GM23248 (cell line): ENCODE results near the gene ADAMTS17. TPM values are rescaled to one million over a fixed set of nuclear protein-coding genes. Genes with fewer than 3 reads are reported as not detected.

ENCODE experiments used
- DNase-seq: peaks from one replicate; pipeline ENCODE4 v3.0.0-alpha.2; 2015
- H2AFZ ChIP-seq: fragments of 200-600 bp; sonication (generic); 2 replicates; pipeline ENCODE4 v1.6.1; 2016; ENCODE audit warnings: antibody characterized with exemption
- H3F3A ChIP-seq: fragments of 200-600 bp; sonication (generic); 2 replicates; pipeline ENCODE4 v1.6.1; 2016; ENCODE audit warnings: mild to moderate bottlenecking, antibody characterized with exemption, mixed run types; ENCODE audit not compliant: insufficient read depth
- H3K27ac ChIP-seq: fragments of 200-600 bp; sonication (generic); 2 replicates; pipeline ENCODE4 v1.5.1; 2016; ENCODE audit warnings: mild to moderate bottlenecking
- H3K27me3 ChIP-seq: fragments of 200-600 bp; sonication (generic); replicated peaks from 2 replicates; pipeline ENCODE4 v1.6.1; 2016; ENCODE audit warnings: mild to moderate bottlenecking; ENCODE audit not compliant: insufficient read depth
- H3K36me3 ChIP-seq: fragments of 200-600 bp; sonication (generic); 2 replicates; pipeline ENCODE4 v1.6.1; 2016; ENCODE audit warnings: low read depth, mild to moderate bottlenecking
- H3K4me1 ChIP-seq: fragments of 200-600 bp; sonication (generic); 2 replicates; pipeline ENCODE4 v1.6.1; 2016; ENCODE audit warnings: mild to moderate bottlenecking; ENCODE audit not compliant: insufficient read depth
- H3K4me2 ChIP-seq: fragments of 200-600 bp; sonication (generic); one replicate; pipeline ENCODE4 v1.6.1; 2016; ENCODE audit warnings: mild to moderate bottlenecking; ENCODE audit not compliant: unreplicated experiment
- H3K4me3 ChIP-seq: fragments of 200-600 bp; sonication (generic); 2 replicates; pipeline ENCODE4 v1.5.1; 2016; ENCODE audit warnings: mild to moderate bottlenecking
- H3K79me2 ChIP-seq: fragments of 200-600 bp; sonication (generic); 2 replicates; pipeline ENCODE4 v1.6.1; 2016; ENCODE audit warnings: mild to moderate bottlenecking; ENCODE audit not compliant: insufficient read depth
- H3K9ac ChIP-seq: fragments of 200-600 bp; sonication (generic); 2 replicates; pipeline ENCODE4 v1.6.1; 2016; ENCODE audit warnings: mild to moderate bottlenecking
- H3K9me2 ChIP-seq: fragments of 200-600 bp; sonication (generic); 2 replicates; pipeline ENCODE4 v1.6.1; 2016; ENCODE audit warnings: mixed run types, mild to moderate bottlenecking, moderate library complexity; ENCODE audit not compliant: insufficient read depth
- H3K9me3 ChIP-seq: fragments of 200-600 bp; sonication (generic); one replicate; pipeline ENCODE4 v1.6.1; 2017; ENCODE audit warnings: low read depth
- H4K20me1 ChIP-seq: fragments of 200-600 bp; sonication (generic); 2 replicates; pipeline ENCODE4 v1.6.0; 2016; ENCODE audit not compliant: insufficient read depth
- EZH2 ChIP-seq: fragments of 200-600 bp; sonication (generic); IDR thresholded peaks from 2 replicates; pipeline ENCODE4 v1.6.1; 2018; ENCODE audit warnings: antibody characterized with exemption, mild to moderate bottlenecking; ENCODE audit not compliant: insufficient read depth, poor library complexity, severe bottlenecking
- EZH2phosphoT487 ChIP-seq: fragments of 200-600 bp; sonication (generic); IDR thresholded peaks from 2 replicates; pipeline ENCODE4 v1.6.1; 2018; ENCODE audit warnings: antibody characterized with exemption, moderate library complexity, mild to moderate bottlenecking, low read depth; ENCODE audit not compliant: insufficient read depth
- WGBS, 2 experiments: methylation state at CpG; one replicate each; pipeline ENCODE4 v1.1.6; 2015 to 2017; ENCODE audit warnings: low lambda C conversion rate in 2 of 2, low coverage in 1 of 2; ENCODE audit errors: missing lambda C conversion rate in 2 of 2; 5-methylcytosine and 5-hydroxymethylcytosine counted together
- in situ Hi-C: fragments of 300-500 bp; cut with MboI; formaldehyde crosslinking; loops from 2 replicates; pipeline ENCODE4 v1.15.0; 2020
- polyA plus RNA-seq: library from polyadenylated mRNA; unstranded; fragments of >200 nt; fragmentation: Nextera tagmentation; extraction: Ambion mirVana; gene quantifications from 2 replicates; pipeline ENCODE4 v1.2.1, GENCODE V29; 2016
- total RNA-seq: library from RNA; depleted of rRNA; stranded (reverse); fragments of >200 nt; shearing (Covaris generic); gene quantifications from 2 replicates; pipeline ENCODE4 v1.2.3, GENCODE V29; 2014

The ADAMTS17 gene
- total and polyA plus RNA-seq, 2 experiments from 2014 or later: not detected

- Histone ChIP-seq H3K27ac (no peak overlapping the region), H3K4me1 (no peaks in the 10 kb centered on the region)
Observed at GRCh38 chr15:100281096-100281917, 60.5 kb downstream of the ADAMTS17 start.

DNA sequence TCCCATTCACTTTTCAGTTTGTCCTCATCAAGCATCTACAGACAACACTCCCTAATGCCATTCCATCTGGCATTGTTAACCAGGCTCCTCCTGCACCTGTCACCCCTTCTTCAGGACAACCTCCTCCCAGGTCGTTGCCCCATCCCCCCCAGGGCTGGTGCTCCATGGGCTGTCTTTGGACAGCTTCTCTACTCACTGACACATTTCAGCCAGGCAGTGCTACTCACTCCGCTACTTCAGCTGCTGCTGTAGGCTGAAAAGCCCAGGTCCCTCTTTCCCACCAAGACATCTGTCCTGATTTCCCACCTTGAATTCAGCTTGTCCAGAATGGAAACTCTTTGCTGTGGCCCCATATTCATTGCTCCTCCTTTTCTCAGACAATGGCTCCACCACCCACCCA is 61.9 kb downstream of the ADAMTS17 start:
- H3K9ac ChIP-seq: no peak overlapping the region
- no peak overlapping the region for H2AFZ ChIP-seq
- H3K9me2 ChIP-seq: no peaks in the 10 kb centered on the region
- H3F3A ChIP-seq: no peaks in the 10 kb centered on the region
- no peak overlapping the region for H3K4me3 ChIP-seq
- H3K36me3 ChIP-seq: no peaks in the 10 kb centered on the region
- H3K4me2 ChIP-seq: no peak overlapping the region
- no peak for TF ChIP-seq EZH2
- no peak for TF ChIP-seq EZH2phosphoT487
- 32 to 38% methylated on average over 2 of the region's 2 CpGs for WGBS, 2 experiments
- H3K4me1 ChIP-seq: no peaks in the 10 kb centered on the region
- no peaks in the 10 kb centered on the region for H3K9me3 ChIP-seq
- no peaks in the 10 kb centered on the region for H3K27me3 ChIP-seq
- H4K20me1 ChIP-seq: no peaks in the 10 kb centered on the region
- in situ Hi-C loops: no loop called here
- no peak overlapping the region for H3K27ac ChIP-seq
- H3K79me2 ChIP-seq: no peaks in the 10 kb centered on the region
- DNase-seq: no peak

More at GRCh38 chr15:100281096-100281917, 60.5 kb downstream of the ADAMTS17 start:
- Histone ChIP-seq H3K4me2 (no peak overlapping the region), H3F3A (no peaks in the 10 kb centered on the region), H3K79me2 (no peaks in the 10 kb centered on the region), H3K9ac (no peak overlapping the region), H3K9me3 (no peaks in the 10 kb centered on the region), H3K4me3 (no peak overlapping the region), H3K36me3 (no peaks in the 10 kb centered on the region), H3K9me2 (no peaks in the 10 kb centered on the region), H4K20me1 (no peaks in the 10 kb centered on the region), H3K27me3 (no peaks in the 10 kb centered on the region), H2AFZ (no peak overlapping the region)
- no peak for DNase-seq
- TF ChIP-seq EZH2phosphoT487 (no peak), EZH2 (no peak)
- 67 to 69% methylated on average over 30 of the region's 30 CpGs for WGBS, 2 experiments
- in situ Hi-C loops: no loop called here

DNA sequence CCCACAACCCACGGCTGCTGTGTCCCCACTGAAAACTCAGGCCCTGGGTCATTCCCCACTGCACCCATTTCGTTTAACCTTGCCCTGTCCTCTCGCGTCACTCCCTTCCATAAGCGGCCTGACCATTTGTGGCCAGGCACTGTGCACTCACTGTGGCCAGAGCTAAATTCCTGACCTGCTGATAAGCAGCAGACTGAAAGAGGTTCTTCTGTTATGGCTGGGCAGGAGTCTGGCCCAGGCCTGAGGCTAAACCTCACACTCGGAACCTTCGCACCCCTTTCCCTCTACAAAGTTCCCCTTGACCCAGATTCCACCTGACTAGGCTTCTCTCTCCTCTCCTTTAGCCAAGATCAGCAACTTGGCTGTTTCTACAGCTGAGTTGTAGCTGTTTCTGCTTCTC is 62.3 kb downstream of the ADAMTS17 start:
- H3K9me3 ChIP-seq: no peaks in the 10 kb centered on the region
- 41 to 44% methylated on average over 7 of the region's 7 CpGs for WGBS, 2 experiments
- in situ Hi-C loops: no loop called here

DNA sequence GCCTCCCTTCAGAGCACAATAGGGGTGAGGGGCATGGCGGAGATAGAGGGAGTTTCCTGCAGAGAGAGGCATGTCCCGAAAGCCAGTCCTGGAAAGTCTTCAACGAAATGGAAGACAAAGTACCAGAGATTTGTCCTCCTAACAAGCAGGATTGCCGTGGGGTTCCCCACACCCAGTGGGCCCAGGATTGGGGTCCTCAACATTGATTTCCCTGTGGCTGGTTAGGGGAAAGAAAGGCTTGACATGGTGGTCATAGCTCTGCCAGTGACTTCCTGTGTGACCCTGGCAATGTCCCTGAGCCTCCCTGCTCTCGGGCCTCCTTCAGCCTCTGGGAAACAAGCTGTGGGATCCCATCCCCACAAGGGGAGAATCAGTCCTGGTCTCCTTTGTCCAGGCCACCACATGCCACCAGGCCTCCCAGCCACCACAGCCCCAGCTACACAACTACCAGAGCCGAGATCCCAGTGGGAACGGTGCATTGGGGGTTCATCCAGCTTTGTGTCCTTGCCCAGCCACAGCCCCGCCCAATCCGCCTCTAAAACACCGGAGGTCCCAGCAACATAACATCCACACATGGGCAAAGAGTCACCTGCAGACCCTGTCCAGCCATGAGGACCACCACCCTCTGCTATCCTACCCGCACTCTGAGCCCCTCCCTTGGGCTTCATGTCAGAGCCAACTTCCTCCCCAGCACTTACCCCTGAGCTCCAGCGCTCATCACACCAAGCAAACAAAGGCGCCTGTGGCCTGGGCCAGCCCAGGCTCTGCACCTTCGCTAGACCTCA is 63.0 kb downstream of the ADAMTS17 start:
- in situ Hi-C loops: no loop called here
- 45 to 54% methylated on average over 14 of the region's 14 CpGs for WGBS, 2 experiments

More for the DNA sequence above, 62.3 kb downstream of the ADAMTS17 start:
- H3K4me2 ChIP-seq: no peak overlapping the region
- H4K20me1 ChIP-seq: no peaks in the 10 kb centered on the region
- no peaks in the 10 kb centered on the region for H3F3A ChIP-seq
- H3K27ac ChIP-seq: no peak overlapping the region
- DNase-seq: no peak
- no peaks in the 10 kb centered on the region for H3K4me1 ChIP-seq
- no peak overlapping the region for H3K9ac ChIP-seq
- no peaks in the 10 kb centered on the region for H3K27me3 ChIP-seq
- H3K79me2 ChIP-seq: no peaks in the 10 kb centered on the region
- TF ChIP-seq EZH2phosphoT487: no peak
- no peak for TF ChIP-seq EZH2
- no peaks in the 10 kb centered on the region for H3K9me2 ChIP-seq
- no peaks in the 10 kb centered on the region for H3K36me3 ChIP-seq
- H3K4me3 ChIP-seq: no peak overlapping the region
- no peak overlapping the region for H2AFZ ChIP-seq

More for the DNA sequence above, 63.0 kb downstream of the ADAMTS17 start:
- Histone ChIP-seq H3K27me3 (no peaks in the 10 kb centered on the region), H3K27ac (no peak overlapping the region), H3K4me3 (no peak overlapping the region), H3K4me1 (no peaks in the 10 kb centered on the region), H3K9me3 (no peaks in the 10 kb centered on the region), H2AFZ (no peak overlapping the region), H3K9ac (no peak overlapping the region), H4K20me1 (no peaks in the 10 kb centered on the region), H3K4me2 (no peak overlapping the region), H3K79me2 (no peaks in the 10 kb centered on the region), H3F3A (no peaks in the 10 kb centered on the region), H3K9me2 (no peaks in the 10 kb centered on the region), H3K36me3 (no peaks in the 10 kb centered on the region)
- no peak for DNase-seq
- TF ChIP-seq EZH2 (no peak), EZH2phosphoT487 (no peak)
